ENCODE measurements around the gene STARD7.

The STARD7 gene

GRCh38 chr2:96170626-96171025, 38.0 kb downstream of the STARD7 start:
- no peak for TF ChIP-seq HDGF (IDR thresholded peaks at IDR 0.05; ENCODE audit: borderline replicate concordance)
- TF ChIP-seq LEF1 (IDR thresholded peaks at IDR 0.05; ENCODE audit: borderline replicate concordance) = no peak
- TF ChIP-seq TARDBP (IDR thresholded peaks at IDR 0.05) = no peak
- no peak for TF ChIP-seq SUZ12 (IDR thresholded peaks at IDR 0.05)
- CTCF ChIA-PET = no interaction called here
- POLR2A ChIA-PET = no interaction called here
- DNase-seq (ENCODE audit: extremely low spot score) = no peak

DNA sequence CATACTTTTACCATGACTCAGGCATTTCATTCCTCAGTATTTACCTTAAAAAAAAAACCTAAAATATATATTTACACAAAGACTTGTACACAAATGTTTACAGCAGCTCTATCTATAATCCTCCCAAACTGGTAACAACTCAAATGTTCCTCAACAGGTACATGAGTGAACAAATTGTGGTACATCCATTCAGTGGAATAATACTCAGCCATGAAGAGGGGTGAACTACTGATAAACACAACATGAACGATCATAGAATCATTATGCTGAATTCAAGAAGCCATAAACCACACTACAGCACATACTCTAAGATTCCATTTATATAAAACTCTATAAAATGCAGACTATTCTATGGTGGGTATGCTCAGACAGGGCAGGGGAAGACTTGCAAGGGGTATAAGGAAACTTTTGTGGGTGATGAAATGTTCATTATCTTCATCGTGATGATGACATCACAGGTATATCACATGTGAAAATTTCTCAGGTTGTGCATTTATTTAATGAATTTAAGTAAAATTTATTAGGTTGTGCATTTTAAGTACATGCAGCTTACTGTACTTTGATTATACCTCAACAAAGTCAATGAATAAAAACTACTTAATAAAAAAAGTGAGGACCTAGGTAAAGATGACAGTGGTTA, 38.6 kb downstream of the STARD7 start:
- TF ChIP-seq CTBP1 (IDR thresholded peaks at IDR 0.05; ENCODE audit: borderline replicate concordance) = no peak
- no peak for DNase-seq (ENCODE audit: extremely low spot score)
- ChIA-PET CTCF (no interaction called here), POLR2A (no interaction called here)

DNA sequence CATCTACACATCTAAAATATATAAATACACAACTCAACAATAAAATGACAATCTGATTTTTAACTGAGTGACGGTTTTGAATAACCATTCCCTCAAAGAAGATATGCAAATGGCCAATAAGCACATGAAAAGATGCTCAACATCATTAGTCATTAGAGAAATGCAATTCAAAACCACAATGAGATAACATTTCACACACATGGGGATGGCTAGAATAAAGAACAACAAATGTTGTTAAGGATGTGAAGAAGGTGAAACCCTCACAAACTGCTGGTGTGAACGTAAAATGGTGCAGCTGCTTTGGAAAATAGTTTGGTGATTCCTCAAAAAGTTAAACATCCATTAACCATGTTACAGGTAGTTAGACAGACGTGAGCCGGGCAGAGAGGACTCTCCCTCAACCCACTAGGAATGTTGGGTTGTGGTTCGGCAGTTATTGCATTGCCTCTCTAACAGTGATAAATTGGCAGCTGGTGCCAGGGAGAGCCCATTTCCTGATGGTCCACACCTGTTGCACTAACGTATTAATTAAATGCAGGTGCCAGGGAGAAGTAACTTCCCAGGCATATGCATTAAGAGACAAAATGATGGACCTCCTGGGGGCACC, 41.1 kb downstream of the STARD7 start:
- no peak for DNase-seq (ENCODE audit: extremely low spot score)
- TF ChIP-seq PKNOX1 (IDR thresholded peaks at IDR 0.05) (no peak), CTBP1 (IDR thresholded peaks at IDR 0.05; ENCODE audit: borderline replicate concordance) (no peak), FOXK2 (IDR thresholded peaks at IDR 0.05) (no peak), SP1 (IDR thresholded peaks at IDR 0.05) (no peak), TARDBP (IDR thresholded peaks at IDR 0.05) (no peak), FOXA1 (IDR thresholded peaks at IDR 0.05) (no peak), ARNT (IDR thresholded peaks at IDR 0.05) (no peak), FOXM1 (IDR thresholded peaks at IDR 0.05; ENCODE audit: borderline replicate concordance) (no peak), ZNF384 (IDR thresholded peaks at IDR 0.05) (no peak), L3MBTL2 (conservative IDR thresholded peaks at IDR 0.05) (no peak), BHLHE40 (IDR thresholded peaks at IDR 0.05; ENCODE audit: borderline replicate concordance) (no peak), ELF4 (IDR thresholded peaks at IDR 0.05) (no peak), SUZ12 (IDR thresholded peaks at IDR 0.05) (no peak), HDGF (IDR thresholded peaks at IDR 0.05; ENCODE audit: borderline replicate concordance) (no peak), LEF1 (IDR thresholded peaks at IDR 0.05; ENCODE audit: borderline replicate concordance) (no peak), NFRKB (IDR thresholded peaks at IDR 0.05) (no peak)
- CTCF ChIA-PET = no interaction called here
- POLR2A ChIA-PET = no interaction called here

DNA sequence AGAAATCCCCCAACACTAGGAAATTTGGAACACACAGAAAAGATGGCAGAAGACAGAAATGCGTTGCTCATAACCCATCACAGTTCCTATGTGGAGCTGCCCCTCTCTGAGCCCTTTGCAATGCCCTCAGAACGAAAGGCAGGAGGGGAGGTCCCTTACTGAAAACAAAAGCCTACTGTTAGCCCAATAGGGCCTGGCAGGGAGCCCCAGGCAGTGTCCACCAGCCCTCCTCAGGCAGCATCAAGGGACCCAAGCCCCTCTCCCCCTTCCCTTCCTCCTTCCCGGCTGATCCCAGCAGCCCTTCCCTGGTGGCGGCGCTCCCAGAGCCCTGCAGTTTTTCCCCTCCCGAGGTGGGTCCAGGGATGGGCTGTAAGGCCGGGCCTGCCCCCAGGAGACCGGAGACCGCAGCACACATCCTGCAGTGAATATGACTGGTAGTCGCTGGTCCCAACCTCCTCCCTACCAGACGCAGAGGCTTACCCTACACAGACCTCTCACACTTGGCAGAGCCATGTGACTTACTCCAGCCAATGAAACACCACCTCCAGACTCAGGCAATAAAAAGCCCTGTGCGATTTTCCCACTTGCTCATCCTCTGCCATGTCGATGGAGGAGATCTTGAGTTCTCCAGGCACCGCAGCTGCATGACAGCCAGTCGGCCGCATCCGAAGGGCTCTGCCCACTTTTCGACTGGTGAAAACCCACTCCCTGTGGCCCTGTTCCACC, 44.0 kb downstream of the STARD7 start:
- CTCF ChIA-PET = no interaction called here
- POLR2A ChIA-PET = no interaction called here
- DNase-seq (ENCODE audit: extremely low spot score) = no peak
- no peak for TF ChIP-seq SUZ12 (IDR thresholded peaks at IDR 0.05)
- no peak for TF ChIP-seq NFRKB (IDR thresholded peaks at IDR 0.05)
- TF ChIP-seq SP1 (IDR thresholded peaks at IDR 0.05) = no peak
- no peak for TF ChIP-seq TARDBP (IDR thresholded peaks at IDR 0.05)
- no peak for TF ChIP-seq CTBP1 (IDR thresholded peaks at IDR 0.05; ENCODE audit: borderline replicate concordance)
- TF ChIP-seq FOXA1 (IDR thresholded peaks at IDR 0.05) = no peak

GRCh38 chr2:96163768-96164429, 44.7 kb downstream of the STARD7 start:
- no peak for TF ChIP-seq PKNOX1 (IDR thresholded peaks at IDR 0.05)
- TF ChIP-seq NFRKB (IDR thresholded peaks at IDR 0.05) = no peak
- no peak for TF ChIP-seq BHLHE40 (IDR thresholded peaks at IDR 0.05; ENCODE audit: borderline replicate concordance)
- no peak for TF ChIP-seq SP1 (IDR thresholded peaks at IDR 0.05)
- TF ChIP-seq FOXM1 (IDR thresholded peaks at IDR 0.05; ENCODE audit: borderline replicate concordance) = no peak
- no peak for TF ChIP-seq SUZ12 (IDR thresholded peaks at IDR 0.05)
- TF ChIP-seq LEF1 (IDR thresholded peaks at IDR 0.05; ENCODE audit: borderline replicate concordance) = no peak
- no peak for TF ChIP-seq L3MBTL2 (conservative IDR thresholded peaks at IDR 0.05)
- TF ChIP-seq CTBP1 (IDR thresholded peaks at IDR 0.05; ENCODE audit: borderline replicate concordance) = no peak
- no peak for TF ChIP-seq TARDBP (IDR thresholded peaks at IDR 0.05)
- no peak for TF ChIP-seq ELF4 (IDR thresholded peaks at IDR 0.05)
- TF ChIP-seq HDGF (IDR thresholded peaks at IDR 0.05; ENCODE audit: borderline replicate concordance) = no peak
- no peak for TF ChIP-seq ZNF384 (IDR thresholded peaks at IDR 0.05)
- DNase-seq (ENCODE audit: extremely low spot score) = no peak
- POLR2A ChIA-PET = no interaction called here
- CTCF ChIA-PET = no interaction called here

- ChIA-PET POLR2A (no interaction called here), CTCF (no interaction called here)
- no peak for DNase-seq (ENCODE audit: extremely low spot score)
- TF ChIP-seq NFRKB (IDR thresholded peaks at IDR 0.05) (no peak), CTBP1 (IDR thresholded peaks at IDR 0.05; ENCODE audit: borderline replicate concordance) (no peak), BHLHE40 (IDR thresholded peaks at IDR 0.05; ENCODE audit: borderline replicate concordance) (no peak), ARNT (IDR thresholded peaks at IDR 0.05) (no peak), SUZ12 (IDR thresholded peaks at IDR 0.05) (no peak), FOXM1 (IDR thresholded peaks at IDR 0.05; ENCODE audit: borderline replicate concordance) (no peak), PKNOX1 (IDR thresholded peaks at IDR 0.05) (no peak), ELF4 (IDR thresholded peaks at IDR 0.05) (no peak), FOXK2 (IDR thresholded peaks at IDR 0.05) (no peak), FOXA1 (IDR thresholded peaks at IDR 0.05) (no peak), ZNF384 (IDR thresholded peaks at IDR 0.05) (no peak), SP1 (IDR thresholded peaks at IDR 0.05) (no peak)
These were observed 45.2 kb downstream of the STARD7 start for GRCh38 chr2:96163415-96163767.
